ENCODE measurements around the gene ZNF784.

- no peak for TF ChIP-seq SNAI2 (CRISPR knock-in tag; IDR thresholded peaks at IDR 0.05)
- TF ChIP-seq ZFP30 (CRISPR knock-in tag; IDR thresholded peaks at IDR 0.05), result no peak
- TF ChIP-seq CREB5 (CRISPR knock-in tag; IDR thresholded peaks at IDR 0.05; ENCODE audit: low read depth), result no peak
Observed at GRCh38 chr19:55636723-55637122, 12.4 kb upstream of the ZNF784 start.
